Progenitor cell of endocrine pancreas (in vitro differentiated cells): ENCODE results near the gene ATP5MC2. TPM values are rescaled to one million over a fixed set of nuclear protein-coding genes. Genes with fewer than 3 reads are reported as not detected.

ENCODE experiments used
- DNase-seq: peaks from one replicate; pipeline ENCODE4 v3.0.0; 2021; ENCODE audit warnings: low spot score; ENCODE audit not compliant: unreplicated experiment
- H3K27ac Mint-ChIP-seq: 2 replicates; pipeline ENCODE4 v1.8.0; 2021; ENCODE audit warnings: mild to moderate bottlenecking, moderate library complexity, mixed read lengths
- H3K27me3 Mint-ChIP-seq: 2 replicates; pipeline ENCODE4 v1.8.0; 2021; ENCODE audit warnings: mixed read lengths
- H3K36me3 Mint-ChIP-seq: 2 replicates; pipeline ENCODE4 v1.8.0; 2022; ENCODE audit warnings: mixed read lengths; ENCODE audit not compliant: insufficient read depth
- H3K4me1 Mint-ChIP-seq: 2 replicates; pipeline ENCODE4 v1.8.0; 2021; ENCODE audit warnings: low read depth, mixed read lengths
- H3K4me3 Mint-ChIP-seq: 2 replicates; pipeline ENCODE4 v1.8.0; 2021; ENCODE audit warnings: low read depth, mild to moderate bottlenecking, moderate library complexity, mixed read lengths
- H3K9me3 Mint-ChIP-seq: 2 replicates; pipeline ENCODE4 v1.8.0; 2021; ENCODE audit warnings: low read depth, mixed read lengths
- total RNA-seq: library from RNA; stranded (reverse); gene quantifications from 2 replicates; pipeline ENCODE4 v1.2.1, GENCODE V29; 2021
- TF ChIP-seq, protein P1 (sequence below): fragments of 200-600 bp; sonication (generic); IDR thresholded peaks from one replicate; pipeline ENCODE4 v1.5.0; 2021; ENCODE audit warnings: antibody characterized with exemption, mild to moderate bottlenecking; ENCODE audit not compliant: unreplicated experiment

ATP5MC2 gene
- total RNA-seq, 1 donor from 2014 or later = 327 TPM

DNA sequence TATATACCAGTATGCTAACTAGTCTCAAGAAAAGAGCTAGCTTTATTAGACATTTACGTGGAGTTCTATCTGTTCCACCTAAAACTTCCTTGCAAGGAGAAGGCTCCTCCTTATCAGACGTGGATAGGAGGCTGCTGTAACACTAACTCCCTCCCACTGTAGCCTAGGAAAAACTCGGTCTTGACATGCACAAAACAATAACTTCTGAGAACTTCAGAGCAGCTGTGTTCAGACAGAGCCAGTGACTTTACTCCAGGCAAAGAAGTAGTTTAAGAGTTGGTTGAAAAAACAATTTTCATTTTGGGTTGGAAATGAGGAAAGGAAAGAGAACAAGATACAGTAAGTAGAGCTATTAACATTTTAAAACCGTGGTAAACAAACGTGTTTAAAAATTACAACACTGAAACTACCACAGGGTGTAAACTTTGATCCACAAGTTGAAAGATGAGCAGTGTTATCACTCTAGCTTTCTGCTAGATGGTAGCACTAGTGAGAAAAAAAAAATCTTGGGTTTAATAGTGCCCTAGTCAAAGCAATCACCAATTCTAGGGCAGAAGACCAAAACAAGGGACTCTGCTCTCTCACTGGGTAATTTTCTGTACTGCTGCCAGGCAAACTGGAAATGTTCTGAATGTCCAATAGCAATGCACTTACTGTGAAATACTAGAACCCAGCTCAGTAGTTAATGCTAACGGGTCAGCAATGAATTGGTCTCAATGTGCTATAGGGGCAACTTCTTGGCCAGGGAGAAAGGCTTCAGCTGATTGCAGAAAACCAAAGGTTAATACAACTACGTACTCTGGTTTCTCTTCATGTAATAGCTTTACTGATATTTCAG, 52.1 kb downstream of the ATP5MC2 start:
- no peak for DNase-seq
- Mint-ChIP-seq H3K27ac (no peak overlapping the region), H3K36me3 (peaks cover 2% of the 10 kb centered on the region), H3K27me3 (no peaks in the 10 kb centered on the region), H3K4me3 (peak overlapping the region; percentile 89), H3K9me3 (no peaks in the 10 kb centered on the region), H3K4me1 (peaks cover 31% of the 10 kb centered on the region)
- TF ChIP-seq, protein P1, sequence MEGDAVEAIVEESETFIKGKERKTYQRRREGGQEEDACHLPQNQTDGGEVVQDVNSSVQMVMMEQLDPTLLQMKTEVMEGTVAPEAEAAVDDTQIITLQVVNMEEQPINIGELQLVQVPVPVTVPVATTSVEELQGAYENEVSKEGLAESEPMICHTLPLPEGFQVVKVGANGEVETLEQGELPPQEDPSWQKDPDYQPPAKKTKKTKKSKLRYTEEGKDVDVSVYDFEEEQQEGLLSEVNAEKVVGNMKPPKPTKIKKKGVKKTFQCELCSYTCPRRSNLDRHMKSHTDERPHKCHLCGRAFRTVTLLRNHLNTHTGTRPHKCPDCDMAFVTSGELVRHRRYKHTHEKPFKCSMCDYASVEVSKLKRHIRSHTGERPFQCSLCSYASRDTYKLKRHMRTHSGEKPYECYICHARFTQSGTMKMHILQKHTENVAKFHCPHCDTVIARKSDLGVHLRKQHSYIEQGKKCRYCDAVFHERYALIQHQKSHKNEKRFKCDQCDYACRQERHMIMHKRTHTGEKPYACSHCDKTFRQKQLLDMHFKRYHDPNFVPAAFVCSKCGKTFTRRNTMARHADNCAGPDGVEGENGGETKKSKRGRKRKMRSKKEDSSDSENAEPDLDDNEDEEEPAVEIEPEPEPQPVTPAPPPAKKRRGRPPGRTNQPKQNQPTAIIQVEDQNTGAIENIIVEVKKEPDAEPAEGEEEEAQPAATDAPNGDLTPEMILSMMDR = no peak

DNA sequence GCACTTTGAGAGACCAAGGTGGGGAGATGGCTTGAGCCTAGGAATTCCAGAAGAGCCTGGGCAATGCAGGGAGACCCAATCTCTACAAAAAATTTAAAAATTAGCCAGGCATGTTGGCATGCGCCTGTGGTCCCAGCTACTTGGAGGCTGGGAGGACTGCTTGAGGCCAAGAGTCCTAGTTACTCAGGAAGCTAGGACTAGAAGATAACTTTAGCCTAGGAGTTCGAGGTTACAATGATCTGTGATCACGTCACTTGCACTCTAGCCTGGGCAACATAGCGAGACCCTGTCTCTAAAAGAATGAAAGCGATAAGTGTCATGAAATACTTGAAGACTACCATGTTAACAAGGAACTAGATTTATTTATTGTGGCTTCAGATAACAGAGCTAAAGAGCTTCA, 53.2 kb downstream of the ATP5MC2 start:
- no peaks in the 10 kb centered on the region for H3K27me3 Mint-ChIP-seq
- peaks cover 31% of the 10 kb centered on the region for H3K4me1 Mint-ChIP-seq
- TF ChIP-seq, protein P1 = no peak
- peaks cover 2% of the 10 kb centered on the region for H3K36me3 Mint-ChIP-seq
- DNase-seq = no peak
- no peaks in the 10 kb centered on the region for H3K9me3 Mint-ChIP-seq
- no peak overlapping the region for H3K4me3 Mint-ChIP-seq
- no peak overlapping the region for H3K27ac Mint-ChIP-seq

DNA sequence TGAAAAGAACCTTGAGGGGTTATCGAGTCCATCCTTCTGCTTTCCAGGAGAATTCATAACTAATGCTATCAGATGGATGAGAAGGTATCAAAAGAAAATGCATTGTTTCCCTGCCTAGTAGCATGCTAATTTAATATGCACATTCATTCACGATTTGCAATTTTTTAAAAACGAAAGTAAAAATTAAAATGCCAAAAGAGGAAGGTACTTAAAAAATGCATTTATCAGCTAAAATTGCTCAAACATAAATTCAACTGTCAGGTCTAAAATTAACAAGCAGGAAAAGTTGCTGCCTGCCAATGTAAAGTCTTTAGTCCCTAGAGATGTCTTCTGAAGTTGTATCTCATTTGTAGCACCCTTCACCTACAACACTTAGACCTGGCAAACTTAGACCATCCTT, 57.6 kb downstream of the ATP5MC2 start:
- Mint-ChIP-seq H3K4me1 (no peaks in the 10 kb centered on the region), H3K4me3 (no peak overlapping the region), H3K27ac (no peak overlapping the region), H3K36me3 (peaks cover 4% of the 10 kb centered on the region), H3K9me3 (no peaks in the 10 kb centered on the region), H3K27me3 (no peaks in the 10 kb centered on the region)
- TF ChIP-seq, protein P1 = no peak
- DNase-seq = no peak

DNA sequence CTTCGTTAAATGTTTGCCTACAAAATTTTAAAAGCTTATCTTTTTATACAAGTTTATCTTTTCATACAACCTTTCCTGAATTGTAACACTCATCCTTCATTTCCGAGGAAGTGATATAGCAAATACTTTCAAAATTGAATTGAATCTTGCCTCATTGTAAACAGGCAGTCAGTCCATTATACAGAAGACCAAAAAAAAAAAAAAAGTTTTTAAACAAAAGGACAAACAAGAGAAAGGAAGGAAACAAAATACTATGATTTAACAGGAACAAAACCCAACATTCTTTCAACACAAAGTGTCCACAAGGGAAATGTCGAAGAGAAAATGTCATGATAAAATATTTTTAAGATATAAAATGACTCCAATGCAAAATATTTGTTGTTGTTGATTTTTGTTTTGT, 58.2 kb downstream of the ATP5MC2 start:
- no peak overlapping the region for H3K4me3 Mint-ChIP-seq

DNA sequence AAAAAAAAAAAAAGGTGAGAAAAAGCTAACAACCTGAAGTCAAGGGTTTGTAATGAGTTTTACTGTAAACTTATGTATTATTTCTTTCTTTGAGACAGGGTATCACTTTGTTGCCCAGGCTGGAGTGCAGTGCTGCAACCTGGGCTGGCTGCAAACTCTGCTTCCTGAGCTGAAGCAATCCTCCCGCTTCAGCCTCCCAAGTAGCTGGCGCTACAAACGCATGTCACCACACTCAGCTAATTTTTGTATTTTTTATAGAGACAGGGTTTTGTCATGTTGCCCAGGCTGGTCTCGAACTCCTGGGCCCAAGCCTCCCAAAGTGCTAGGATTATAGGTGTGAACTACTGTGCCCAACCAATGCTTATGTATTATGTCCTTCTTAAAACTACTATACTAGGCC, 58.9 kb downstream of the ATP5MC2 start:
- H3K4me3 Mint-ChIP-seq = no peak overlapping the region

More for the DNA sequence above, 58.2 kb downstream of the ATP5MC2 start:
- Mint-ChIP-seq H3K9me3 (no peaks in the 10 kb centered on the region), H3K27me3 (no peaks in the 10 kb centered on the region), H3K4me1 (no peaks in the 10 kb centered on the region), H3K36me3 (peaks cover 4% of the 10 kb centered on the region), H3K27ac (no peak overlapping the region)
- TF ChIP-seq, protein P1 = no peak
- DNase-seq = no peak

More for the DNA sequence above, 58.9 kb downstream of the ATP5MC2 start:
- no peaks in the 10 kb centered on the region for H3K4me1 Mint-ChIP-seq
- DNase-seq = no peak
- H3K27me3 Mint-ChIP-seq = no peaks in the 10 kb centered on the region
- H3K27ac Mint-ChIP-seq = no peak overlapping the region
- H3K9me3 Mint-ChIP-seq = no peaks in the 10 kb centered on the region
- TF ChIP-seq, protein P1 = no peak
- peaks cover 4% of the 10 kb centered on the region for H3K36me3 Mint-ChIP-seq

Other genes starting within 250 kb of the ATP5MC2 start
- 101 and 106 TPM in 2 replicates for gene PRR13, start 234.3 kb downstream of the ATP5MC2 start, total RNA-seq
- gene PCBP2, start 224.0 kb downstream of the ATP5MC2 start, total RNA-seq = 1,366 and 1,400 TPM in 2 replicates
- gene MAP3K12, start 176.6 kb downstream of the ATP5MC2 start, total RNA-seq = 11.9 and 17.0 TPM in 2 replicates
- 60.2 and 61.5 TPM in 2 replicates for gene TARBP2, start 174.8 kb downstream of the ATP5MC2 start, total RNA-seq
- gene NPFF, start 168.6 kb downstream of the ATP5MC2 start, total RNA-seq = not detected in 2 replicates
- 47.5 and 51.7 TPM in 2 replicates for gene ATF7, start 49.7 kb downstream of the ATP5MC2 start, total RNA-seq
- 89.5 and 101 TPM in 2 replicates for gene CALCOCO1, start 51.4 kb upstream of the ATP5MC2 start, total RNA-seq
- gene CISTR, start 75.9 kb upstream of the ATP5MC2 start, total RNA-seq = 0.58 TPM in 1 of 2 replicates, not detected in the other